GM12891 (cell line): ENCODE measurements around the gene FRRS1.

ENCODE experiments used
- POLR2A ChIP-seq: IDR thresholded peaks from 2 replicates; pipeline ENCODE4 v1.6.1; 2011; ENCODE audit warnings: low read depth, low read length, control low read depth
- POLR2AphosphoS5 ChIP-seq: IDR thresholded peaks from 2 replicates; pipeline ENCODE4 v1.6.1; 2011; ENCODE audit warnings: low read depth, low read length, control low read depth
- POU2F2 ChIP-seq: IDR thresholded peaks from 2 replicates; pipeline ENCODE4 v1.6.1; 2011; ENCODE audit warnings: low read depth, mild to moderate bottlenecking, control low read depth, low read length, moderate library complexity
- SPI1 ChIP-seq: IDR thresholded peaks from 2 replicates; pipeline ENCODE4 v1.6.1; 2011; ENCODE audit warnings: low read depth, low read length, control low read depth
- TAF1 ChIP-seq: IDR thresholded peaks from 2 replicates; pipeline ENCODE4 v1.6.1; 2011; ENCODE audit warnings: low read depth, low read length, control low read depth

DNA sequence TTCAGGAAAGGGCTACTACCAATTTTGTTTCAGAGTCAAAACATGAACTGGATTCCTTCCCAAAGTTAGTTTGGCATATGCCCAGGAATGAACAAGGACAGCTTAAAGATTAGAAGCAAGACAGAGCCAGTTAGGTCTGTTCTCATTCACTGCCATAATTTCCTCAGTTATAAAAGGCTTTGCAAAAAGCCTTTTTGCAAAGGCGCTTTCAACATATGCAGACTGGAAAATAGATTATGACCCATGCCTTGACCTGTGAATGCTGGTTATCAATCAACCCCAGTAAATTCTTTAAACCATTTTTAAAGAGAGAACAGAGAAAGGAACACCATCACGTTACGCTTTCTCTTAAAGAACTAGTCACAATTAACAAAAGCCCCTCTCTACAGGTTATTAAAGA, 1.7 kb upstream of the FRRS1 start:
- TF ChIP-seq TAF1 = no peak
- TF ChIP-seq POLR2AphosphoS5 = no peak
- no peak for TF ChIP-seq POLR2A
- no peak for TF ChIP-seq POU2F2
- TF ChIP-seq SPI1 = no peak
